H1 (cell line): ENCODE measurements around the gene NECTIN1.

ENCODE experiments used
- CEBPB ChIP-seq: IDR thresholded peaks from 2 replicates; pipeline ENCODE4 v1.6.1; 2012; ENCODE audit warnings: low read depth, low read length
- EP300 ChIP-seq, 2 experiments: IDR thresholded peaks; 1 replicate in 1 of 2; 2 replicates in 1 of 2; pipeline ENCODE4 v1.6.1; 2011 to 2012; ENCODE audit warnings: low read depth in 2 of 2, low read length in 2 of 2, mild to moderate bottlenecking in 2 of 2, borderline replicate concordance in 1 of 2, inconsistent platforms in 1 of 2, moderate library complexity in 1 of 2
- NRF1 ChIP-seq: IDR thresholded peaks from 2 replicates; pipeline ENCODE4 v1.6.1; 2011; ENCODE audit warnings: mild to moderate bottlenecking, low read depth, low read length, improper control_type of control experiment
- POLR2A ChIP-seq, 2 experiments: IDR thresholded peaks; 1 replicate in 1 of 2; 2 replicates in 1 of 2; pipeline ENCODE4 v1.6.1; 2011; ENCODE audit warnings: low read depth in 2 of 2, low read length in 2 of 2, mild to moderate bottlenecking in 2 of 2; ENCODE audit errors: control extremely low read depth in 1 of 2
- RNF2 ChIP-seq: fragments of 200-900, 300-1000 bp; sonication (generic); IDR thresholded peaks from 2 replicates; pipeline ENCODE4 v1.7.1; 2016; ENCODE audit warnings: borderline replicate concordance, low read depth, mild to moderate bottlenecking, antibody characterized with exemption, low read length; ENCODE audit not compliant: poor library complexity, severe bottlenecking; ENCODE audit errors: missing control alignments
- SIN3A ChIP-seq, 2 experiments: IDR thresholded peaks in 1 of 2; conservative IDR thresholded peaks in 1 of 2; 2 replicates each; pipeline ENCODE4 v1.6.1; 2011 to 2012; ENCODE audit warnings: low read length in 2 of 2, improper control_type of control experiment in 1 of 2, low read depth in 1 of 2, mild to moderate bottlenecking in 1 of 2
- TEAD4 ChIP-seq: IDR thresholded peaks from 2 replicates; pipeline ENCODE4 v1.6.1; 2012; ENCODE audit warnings: low read depth, low read length, inconsistent platforms, mixed read lengths
- TF ChIP-seq, protein P1 (sequence below), 3 experiments: IDR thresholded peaks; 1 replicate in 2 of 3; 2 replicates in 1 of 3; pipeline versions ENCODE4 v1.5.1 to v1.6.1; 2011; ENCODE audit warnings: low read length in 3 of 3, mild to moderate bottlenecking in 3 of 3, inconsistent platforms in 2 of 3, low read depth in 1 of 3, moderate library complexity in 1 of 3; ENCODE audit not compliant: insufficient read depth in 1 of 3; ENCODE audit errors: control extremely low read depth in 1 of 3
- TF ChIP-seq, protein P2 (sequence below): fragments of 300-600 bp; sonication (generic); IDR thresholded peaks from 2 replicates; pipeline ENCODE4 v1.7.1; 2012; ENCODE audit warnings: low read length, moderate library complexity, mild to moderate bottlenecking, inconsistent platforms; ENCODE audit not compliant: insufficient replicate concordance

DNA sequence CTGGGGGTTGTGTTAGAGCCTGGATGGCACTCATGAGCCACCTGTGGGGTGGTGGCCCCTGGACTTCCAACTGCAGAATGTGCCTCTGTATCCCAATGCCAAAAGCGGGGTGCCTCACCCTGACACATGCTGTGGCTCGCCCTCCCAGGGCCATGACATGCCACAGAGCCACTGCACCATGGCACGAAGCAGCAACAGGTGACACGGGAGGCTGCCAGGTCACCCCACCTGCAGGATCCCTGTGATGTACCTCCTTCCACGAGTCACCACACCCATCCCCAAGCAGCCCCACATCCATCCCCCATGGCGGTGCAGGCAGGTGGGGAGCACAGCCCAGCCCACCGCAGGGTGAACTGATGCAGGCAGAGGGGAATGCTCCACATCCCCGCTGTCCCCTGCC is 14.8 kb downstream of the NECTIN1 start:
- TF ChIP-seq POLR2A (IDR thresholded peaks at IDR 0.05; ENCODE audit: control extremely low read depth in 1 of 2, low read depth in 2 of 2, low read length in 2 of 2) (no peak), EP300 (IDR thresholded peaks at IDR 0.05; ENCODE audit: borderline replicate concordance in 1 of 2, low read depth in 2 of 2, low read length in 2 of 2) (no peak), NRF1 (no peak), TEAD4 (no peak), RNF2 (no peak), SIN3A (conservative IDR thresholded peaks at IDR 0.05 in 1 of 2, IDR thresholded peaks at IDR 0.05 in 1 of 2; ENCODE audit: low read depth in 1 of 2, low read length in 2 of 2) (no peak), CEBPB (no peak)
- TF ChIP-seq, protein P1, sequence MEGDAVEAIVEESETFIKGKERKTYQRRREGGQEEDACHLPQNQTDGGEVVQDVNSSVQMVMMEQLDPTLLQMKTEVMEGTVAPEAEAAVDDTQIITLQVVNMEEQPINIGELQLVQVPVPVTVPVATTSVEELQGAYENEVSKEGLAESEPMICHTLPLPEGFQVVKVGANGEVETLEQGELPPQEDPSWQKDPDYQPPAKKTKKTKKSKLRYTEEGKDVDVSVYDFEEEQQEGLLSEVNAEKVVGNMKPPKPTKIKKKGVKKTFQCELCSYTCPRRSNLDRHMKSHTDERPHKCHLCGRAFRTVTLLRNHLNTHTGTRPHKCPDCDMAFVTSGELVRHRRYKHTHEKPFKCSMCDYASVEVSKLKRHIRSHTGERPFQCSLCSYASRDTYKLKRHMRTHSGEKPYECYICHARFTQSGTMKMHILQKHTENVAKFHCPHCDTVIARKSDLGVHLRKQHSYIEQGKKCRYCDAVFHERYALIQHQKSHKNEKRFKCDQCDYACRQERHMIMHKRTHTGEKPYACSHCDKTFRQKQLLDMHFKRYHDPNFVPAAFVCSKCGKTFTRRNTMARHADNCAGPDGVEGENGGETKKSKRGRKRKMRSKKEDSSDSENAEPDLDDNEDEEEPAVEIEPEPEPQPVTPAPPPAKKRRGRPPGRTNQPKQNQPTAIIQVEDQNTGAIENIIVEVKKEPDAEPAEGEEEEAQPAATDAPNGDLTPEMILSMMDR (IDR thresholded peaks at IDR 0.05; ENCODE audit: control extremely low read depth in 1 of 3, insufficient read depth in 1 of 3, low read depth in 1 of 3, low read length in 3 of 3) = no peak
- TF ChIP-seq, protein P2, sequence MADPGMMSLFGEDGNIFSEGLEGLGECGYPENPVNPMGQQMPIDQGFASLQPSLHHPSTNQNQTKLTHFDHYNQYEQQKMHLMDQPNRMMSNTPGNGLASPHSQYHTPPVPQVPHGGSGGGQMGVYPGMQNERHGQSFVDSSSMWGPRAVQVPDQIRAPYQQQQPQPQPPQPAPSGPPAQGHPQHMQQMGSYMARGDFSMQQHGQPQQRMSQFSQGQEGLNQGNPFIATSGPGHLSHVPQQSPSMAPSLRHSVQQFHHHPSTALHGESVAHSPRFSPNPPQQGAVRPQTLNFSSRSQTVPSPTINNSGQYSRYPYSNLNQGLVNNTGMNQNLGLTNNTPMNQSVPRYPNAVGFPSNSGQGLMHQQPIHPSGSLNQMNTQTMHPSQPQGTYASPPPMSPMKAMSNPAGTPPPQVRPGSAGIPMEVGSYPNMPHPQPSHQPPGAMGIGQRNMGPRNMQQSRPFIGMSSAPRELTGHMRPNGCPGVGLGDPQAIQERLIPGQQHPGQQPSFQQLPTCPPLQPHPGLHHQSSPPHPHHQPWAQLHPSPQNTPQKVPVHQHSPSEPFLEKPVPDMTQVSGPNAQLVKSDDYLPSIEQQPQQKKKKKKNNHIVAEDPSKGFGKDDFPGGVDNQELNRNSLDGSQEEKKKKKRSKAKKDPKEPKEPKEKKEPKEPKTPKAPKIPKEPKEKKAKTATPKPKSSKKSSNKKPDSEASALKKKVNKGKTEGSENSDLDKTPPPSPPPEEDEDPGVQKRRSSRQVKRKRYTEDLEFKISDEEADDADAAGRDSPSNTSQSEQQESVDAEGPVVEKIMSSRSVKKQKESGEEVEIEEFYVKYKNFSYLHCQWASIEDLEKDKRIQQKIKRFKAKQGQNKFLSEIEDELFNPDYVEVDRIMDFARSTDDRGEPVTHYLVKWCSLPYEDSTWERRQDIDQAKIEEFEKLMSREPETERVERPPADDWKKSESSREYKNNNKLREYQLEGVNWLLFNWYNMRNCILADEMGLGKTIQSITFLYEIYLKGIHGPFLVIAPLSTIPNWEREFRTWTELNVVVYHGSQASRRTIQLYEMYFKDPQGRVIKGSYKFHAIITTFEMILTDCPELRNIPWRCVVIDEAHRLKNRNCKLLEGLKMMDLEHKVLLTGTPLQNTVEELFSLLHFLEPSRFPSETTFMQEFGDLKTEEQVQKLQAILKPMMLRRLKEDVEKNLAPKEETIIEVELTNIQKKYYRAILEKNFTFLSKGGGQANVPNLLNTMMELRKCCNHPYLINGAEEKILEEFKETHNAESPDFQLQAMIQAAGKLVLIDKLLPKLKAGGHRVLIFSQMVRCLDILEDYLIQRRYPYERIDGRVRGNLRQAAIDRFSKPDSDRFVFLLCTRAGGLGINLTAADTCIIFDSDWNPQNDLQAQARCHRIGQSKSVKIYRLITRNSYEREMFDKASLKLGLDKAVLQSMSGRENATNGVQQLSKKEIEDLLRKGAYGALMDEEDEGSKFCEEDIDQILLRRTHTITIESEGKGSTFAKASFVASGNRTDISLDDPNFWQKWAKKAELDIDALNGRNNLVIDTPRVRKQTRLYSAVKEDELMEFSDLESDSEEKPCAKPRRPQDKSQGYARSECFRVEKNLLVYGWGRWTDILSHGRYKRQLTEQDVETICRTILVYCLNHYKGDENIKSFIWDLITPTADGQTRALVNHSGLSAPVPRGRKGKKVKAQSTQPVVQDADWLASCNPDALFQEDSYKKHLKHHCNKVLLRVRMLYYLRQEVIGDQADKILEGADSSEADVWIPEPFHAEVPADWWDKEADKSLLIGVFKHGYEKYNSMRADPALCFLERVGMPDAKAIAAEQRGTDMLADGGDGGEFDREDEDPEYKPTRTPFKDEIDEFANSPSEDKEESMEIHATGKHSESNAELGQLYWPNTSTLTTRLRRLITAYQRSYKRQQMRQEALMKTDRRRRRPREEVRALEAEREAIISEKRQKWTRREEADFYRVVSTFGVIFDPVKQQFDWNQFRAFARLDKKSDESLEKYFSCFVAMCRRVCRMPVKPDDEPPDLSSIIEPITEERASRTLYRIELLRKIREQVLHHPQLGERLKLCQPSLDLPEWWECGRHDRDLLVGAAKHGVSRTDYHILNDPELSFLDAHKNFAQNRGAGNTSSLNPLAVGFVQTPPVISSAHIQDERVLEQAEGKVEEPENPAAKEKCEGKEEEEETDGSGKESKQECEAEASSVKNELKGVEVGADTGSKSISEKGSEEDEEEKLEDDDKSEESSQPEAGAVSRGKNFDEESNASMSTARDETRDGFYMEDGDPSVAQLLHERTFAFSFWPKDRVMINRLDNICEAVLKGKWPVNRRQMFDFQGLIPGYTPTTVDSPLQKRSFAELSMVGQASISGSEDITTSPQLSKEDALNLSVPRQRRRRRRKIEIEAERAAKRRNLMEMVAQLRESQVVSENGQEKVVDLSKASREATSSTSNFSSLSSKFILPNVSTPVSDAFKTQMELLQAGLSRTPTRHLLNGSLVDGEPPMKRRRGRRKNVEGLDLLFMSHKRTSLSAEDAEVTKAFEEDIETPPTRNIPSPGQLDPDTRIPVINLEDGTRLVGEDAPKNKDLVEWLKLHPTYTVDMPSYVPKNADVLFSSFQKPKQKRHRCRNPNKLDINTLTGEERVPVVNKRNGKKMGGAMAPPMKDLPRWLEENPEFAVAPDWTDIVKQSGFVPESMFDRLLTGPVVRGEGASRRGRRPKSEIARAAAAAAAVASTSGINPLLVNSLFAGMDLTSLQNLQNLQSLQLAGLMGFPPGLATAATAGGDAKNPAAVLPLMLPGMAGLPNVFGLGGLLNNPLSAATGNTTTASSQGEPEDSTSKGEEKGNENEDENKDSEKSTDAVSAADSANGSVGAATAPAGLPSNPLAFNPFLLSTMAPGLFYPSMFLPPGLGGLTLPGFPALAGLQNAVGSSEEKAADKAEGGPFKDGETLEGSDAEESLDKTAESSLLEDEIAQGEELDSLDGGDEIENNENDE = no peak
